PC-9 (cell line): ENCODE measurements around the gene MLF2.

Experiments used
- EZH2 ChIP-seq: fragments of 200-600 bp; sonication (generic); IDR thresholded peaks from 2 replicates; pipeline ENCODE4 v1.8.0; 2017; ENCODE audit warnings: antibody characterized with exemption, low read depth
- TF ChIP-seq, protein P1 (sequence below): fragments of 200-600 bp; sonication (generic); conservative IDR thresholded peaks from 2 replicates; pipeline ENCODE4 v1.6.1; 2017; ENCODE audit warnings: mixed run types, antibody characterized with exemption, mild to moderate bottlenecking, moderate library complexity

DNA sequence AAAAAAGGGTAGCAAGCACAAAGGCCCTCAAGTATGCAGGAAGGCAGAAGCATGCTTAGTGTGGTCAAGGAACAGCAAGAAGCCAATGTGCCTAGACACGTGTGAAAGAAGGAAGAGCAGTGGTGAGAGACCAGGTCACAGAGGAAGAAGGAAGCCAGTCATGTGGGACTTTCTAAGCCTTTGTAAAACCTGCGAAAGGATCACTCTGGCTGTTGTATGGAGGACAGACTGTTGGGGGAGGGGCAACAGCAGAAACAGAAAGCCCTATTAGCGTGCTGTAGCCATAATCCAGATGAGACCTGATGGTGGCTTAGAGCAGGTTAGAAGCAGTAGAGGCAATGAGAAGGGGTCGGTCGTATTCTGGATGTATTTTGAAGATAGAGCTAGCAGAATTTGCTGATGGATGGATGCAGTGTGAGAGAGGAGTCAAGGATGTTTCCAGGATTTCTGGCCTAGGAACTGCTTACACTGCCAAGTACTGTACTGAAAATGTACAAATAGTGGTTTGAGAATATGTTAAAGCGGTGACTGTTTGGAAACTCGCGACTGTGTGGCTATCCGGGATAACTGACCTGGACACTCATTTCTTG is 5.7 kb upstream of the MLF2 start:
- TF ChIP-seq, protein P1, sequence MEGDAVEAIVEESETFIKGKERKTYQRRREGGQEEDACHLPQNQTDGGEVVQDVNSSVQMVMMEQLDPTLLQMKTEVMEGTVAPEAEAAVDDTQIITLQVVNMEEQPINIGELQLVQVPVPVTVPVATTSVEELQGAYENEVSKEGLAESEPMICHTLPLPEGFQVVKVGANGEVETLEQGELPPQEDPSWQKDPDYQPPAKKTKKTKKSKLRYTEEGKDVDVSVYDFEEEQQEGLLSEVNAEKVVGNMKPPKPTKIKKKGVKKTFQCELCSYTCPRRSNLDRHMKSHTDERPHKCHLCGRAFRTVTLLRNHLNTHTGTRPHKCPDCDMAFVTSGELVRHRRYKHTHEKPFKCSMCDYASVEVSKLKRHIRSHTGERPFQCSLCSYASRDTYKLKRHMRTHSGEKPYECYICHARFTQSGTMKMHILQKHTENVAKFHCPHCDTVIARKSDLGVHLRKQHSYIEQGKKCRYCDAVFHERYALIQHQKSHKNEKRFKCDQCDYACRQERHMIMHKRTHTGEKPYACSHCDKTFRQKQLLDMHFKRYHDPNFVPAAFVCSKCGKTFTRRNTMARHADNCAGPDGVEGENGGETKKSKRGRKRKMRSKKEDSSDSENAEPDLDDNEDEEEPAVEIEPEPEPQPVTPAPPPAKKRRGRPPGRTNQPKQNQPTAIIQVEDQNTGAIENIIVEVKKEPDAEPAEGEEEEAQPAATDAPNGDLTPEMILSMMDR = no peak
- no peak for TF ChIP-seq EZH2
